Measurements from ENCODE around the gene LRBA. TPM values are rescaled to one million over a fixed set of nuclear protein-coding genes. Genes with fewer than 3 reads are reported as not detected.

The LRBA gene
- total and polyA plus RNA-seq, 9 donors = 20.7 to 30.5 (median 27.7) TPM

DNA sequence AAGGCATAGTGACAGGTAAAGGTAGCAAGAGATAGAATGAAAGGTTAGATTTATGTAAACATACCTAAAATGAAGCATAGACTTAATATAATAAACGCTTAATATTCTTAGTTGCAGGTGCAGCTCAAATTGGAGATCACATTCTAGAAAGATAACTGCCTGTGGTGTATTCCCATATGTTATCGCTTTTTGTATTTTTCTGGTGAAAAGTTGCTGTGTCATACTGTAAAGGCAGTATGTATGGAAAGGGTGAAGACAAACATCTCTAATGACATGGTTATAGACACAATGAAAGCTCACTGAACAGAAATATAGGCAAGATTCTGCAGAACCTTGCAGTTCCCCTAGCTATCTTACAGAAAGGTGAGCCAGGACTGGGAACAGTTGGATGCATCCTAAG is 696.6 kb downstream of the LRBA start:
- H3K27me3 ChIP-seq (ENCODE audit: control insufficient read depth, insufficient read depth, low read length) = no peaks in the 10 kb centered on the region
- H3K36me3 ChIP-seq (ENCODE audit: control insufficient read depth, insufficient read depth, low read length) = no peaks in the 10 kb centered on the region
- DNase-seq = no peak
- no peaks in the 10 kb centered on the region for H3K9me3 ChIP-seq (replicated peaks; ENCODE audit: control insufficient read depth, low read depth, low read length)
- no peak overlapping the region for H3K4me3 ChIP-seq (ENCODE audit: low read length)
- H3K4me1 ChIP-seq (ENCODE audit: control insufficient read depth, insufficient read depth, low read length) = no peaks in the 10 kb centered on the region
- WGBS (ENCODE audit: insufficient coverage) = no CpG with 5 or more reads among the region's 2 CpGs
- H3K27ac ChIP-seq (ENCODE audit: low read length) = no peak overlapping the region

DNA sequence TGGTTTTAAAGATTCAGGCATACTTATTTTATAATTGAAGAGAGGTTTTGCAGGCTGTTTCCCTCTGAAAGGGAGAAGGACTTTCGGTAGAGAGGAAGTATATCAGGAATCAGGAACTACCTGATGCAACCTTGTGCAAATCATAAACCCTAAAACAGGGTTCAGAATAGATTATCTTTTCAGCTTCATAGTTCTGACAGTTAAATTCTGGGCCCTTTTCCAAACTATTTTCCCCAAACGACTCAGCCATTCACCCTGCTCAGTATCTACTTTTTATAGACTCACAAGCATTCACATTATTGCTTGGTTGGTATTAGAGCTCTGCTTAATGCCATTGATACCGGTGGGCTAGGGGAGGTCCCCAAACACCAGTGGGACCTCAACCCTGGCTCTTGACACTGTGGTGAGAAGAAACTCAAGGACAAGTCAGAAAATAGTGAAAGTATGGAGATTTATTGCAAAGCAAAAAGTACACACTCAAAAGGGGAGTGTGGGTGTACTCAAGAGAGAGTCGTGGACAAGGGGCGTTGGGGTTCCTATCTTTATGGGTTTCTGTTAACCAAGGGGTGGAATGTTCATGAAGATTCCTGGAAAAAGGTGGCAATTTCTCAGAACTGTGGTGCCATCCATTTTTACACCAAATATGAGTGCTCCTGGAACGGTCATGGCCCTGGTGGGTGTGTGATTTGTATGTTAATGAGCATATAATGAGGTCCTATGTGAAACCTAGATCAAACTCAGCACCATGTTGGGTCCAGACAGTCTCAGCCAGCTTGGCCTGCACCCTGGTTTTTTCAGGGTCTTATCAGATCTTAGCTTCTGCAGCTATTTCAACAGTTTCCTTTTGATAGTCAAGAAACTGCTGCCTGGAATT is 698.5 kb downstream of the LRBA start:
- DNase-seq = no peak
- H3K36me3 ChIP-seq (ENCODE audit: control insufficient read depth, insufficient read depth, low read length) = no peaks in the 10 kb centered on the region
- no peaks in the 10 kb centered on the region for H3K9me3 ChIP-seq (replicated peaks; ENCODE audit: control insufficient read depth, low read depth, low read length)
- WGBS (ENCODE audit: insufficient coverage) = 83% methylated on average over 3 of the region's 6 CpGs
- H3K4me1 ChIP-seq (ENCODE audit: control insufficient read depth, insufficient read depth, low read length) = no peaks in the 10 kb centered on the region
- H3K27ac ChIP-seq (ENCODE audit: low read length) = no peak overlapping the region
- H3K27me3 ChIP-seq (ENCODE audit: control insufficient read depth, insufficient read depth, low read length) = no peaks in the 10 kb centered on the region
- no peak overlapping the region for H3K4me3 ChIP-seq (ENCODE audit: low read length)

DNA sequence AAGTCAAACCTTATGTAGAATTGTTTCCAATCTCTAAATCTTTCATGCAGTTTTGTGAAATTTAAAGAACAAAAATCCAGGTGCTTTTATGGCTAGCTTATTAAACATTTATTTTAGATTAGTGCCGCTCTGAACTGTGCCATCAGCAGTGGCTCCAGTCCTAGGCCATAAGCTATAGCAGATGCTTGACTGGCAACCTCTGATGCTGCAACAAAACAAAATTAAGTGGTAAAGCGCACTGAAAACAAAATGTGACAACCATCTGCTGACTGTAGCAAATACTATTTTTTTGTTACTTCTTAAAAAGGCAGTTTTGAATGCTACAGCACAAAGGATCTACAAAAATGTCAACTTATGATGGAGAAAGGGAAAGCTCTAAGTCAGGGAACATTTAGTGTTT is 699.4 kb downstream of the LRBA start:
- peak; percentile 18 for DNase-seq
- H3K27me3 ChIP-seq (ENCODE audit: control insufficient read depth, insufficient read depth, low read length) = no peaks in the 10 kb centered on the region
- WGBS (ENCODE audit: insufficient coverage) = 78% methylated on average over 1 of the region's 2 CpGs
- no peak overlapping the region for H3K27ac ChIP-seq (ENCODE audit: low read length)
- H3K36me3 ChIP-seq (ENCODE audit: control insufficient read depth, insufficient read depth, low read length) = no peaks in the 10 kb centered on the region
- H3K9me3 ChIP-seq (replicated peaks; ENCODE audit: control insufficient read depth, low read depth, low read length) = no peaks in the 10 kb centered on the region
- no peak overlapping the region for H3K4me3 ChIP-seq (ENCODE audit: low read length)
- no peaks in the 10 kb centered on the region for H3K4me1 ChIP-seq (ENCODE audit: control insufficient read depth, insufficient read depth, low read length)

DNA sequence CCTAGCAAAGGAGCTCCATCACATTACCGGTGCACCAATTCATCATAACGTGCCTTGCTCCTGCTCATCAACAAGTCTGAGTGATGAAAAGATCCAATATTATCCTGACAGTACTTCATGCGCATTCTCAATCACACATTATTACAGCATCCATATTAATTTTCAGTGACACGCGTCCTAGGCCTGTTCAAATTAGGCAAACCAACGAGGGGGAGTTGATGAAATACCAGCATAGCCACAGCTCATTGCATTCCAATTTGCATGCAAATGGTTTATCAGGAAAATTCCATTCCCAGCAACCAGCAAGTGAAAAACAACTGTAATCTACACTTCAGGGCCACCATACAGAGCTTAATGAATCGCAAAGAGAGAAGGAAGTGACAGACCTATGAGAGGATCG is 699.9 kb downstream of the LRBA start:
- H3K27ac ChIP-seq (ENCODE audit: low read length) = no peak overlapping the region
- H3K4me1 ChIP-seq (ENCODE audit: control insufficient read depth, insufficient read depth, low read length) = no peaks in the 10 kb centered on the region
- H3K36me3 ChIP-seq (ENCODE audit: control insufficient read depth, insufficient read depth, low read length) = no peaks in the 10 kb centered on the region
- WGBS (ENCODE audit: insufficient coverage) = 91% methylated on average over 5 of the region's 8 CpGs
- H3K9me3 ChIP-seq (replicated peaks; ENCODE audit: control insufficient read depth, low read depth, low read length) = no peaks in the 10 kb centered on the region
- no peak overlapping the region for H3K4me3 ChIP-seq (ENCODE audit: low read length)
- H3K27me3 ChIP-seq (ENCODE audit: control insufficient read depth, insufficient read depth, low read length) = no peaks in the 10 kb centered on the region
- DNase-seq = no peak

DNA sequence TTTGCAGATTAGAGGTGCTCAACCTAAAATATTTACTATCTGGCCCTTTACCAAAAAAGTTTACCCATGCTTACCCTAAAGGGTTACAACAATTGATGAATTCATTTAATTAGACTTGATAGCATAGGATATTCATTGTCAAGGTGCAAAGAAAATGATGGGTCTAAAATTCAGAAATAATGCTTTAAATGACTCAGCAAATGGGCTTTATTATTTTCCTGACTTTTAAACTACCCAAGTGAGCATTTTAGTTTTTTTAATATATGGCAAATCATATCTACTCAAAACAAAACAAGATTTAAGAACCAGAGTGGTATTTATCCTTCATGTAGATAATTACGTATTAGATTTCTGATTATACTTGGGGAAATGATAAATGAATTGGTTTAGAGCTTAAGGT is 701.1 kb downstream of the LRBA start:
- Histone ChIP-seq H3K27me3 (ENCODE audit: control insufficient read depth, insufficient read depth, low read length) (no peaks in the 10 kb centered on the region), H3K9me3 (replicated peaks; ENCODE audit: control insufficient read depth, low read depth, low read length) (no peaks in the 10 kb centered on the region)
- no CpG with 5 or more reads among the region's 1 CpG for WGBS (ENCODE audit: insufficient coverage)

DNA sequence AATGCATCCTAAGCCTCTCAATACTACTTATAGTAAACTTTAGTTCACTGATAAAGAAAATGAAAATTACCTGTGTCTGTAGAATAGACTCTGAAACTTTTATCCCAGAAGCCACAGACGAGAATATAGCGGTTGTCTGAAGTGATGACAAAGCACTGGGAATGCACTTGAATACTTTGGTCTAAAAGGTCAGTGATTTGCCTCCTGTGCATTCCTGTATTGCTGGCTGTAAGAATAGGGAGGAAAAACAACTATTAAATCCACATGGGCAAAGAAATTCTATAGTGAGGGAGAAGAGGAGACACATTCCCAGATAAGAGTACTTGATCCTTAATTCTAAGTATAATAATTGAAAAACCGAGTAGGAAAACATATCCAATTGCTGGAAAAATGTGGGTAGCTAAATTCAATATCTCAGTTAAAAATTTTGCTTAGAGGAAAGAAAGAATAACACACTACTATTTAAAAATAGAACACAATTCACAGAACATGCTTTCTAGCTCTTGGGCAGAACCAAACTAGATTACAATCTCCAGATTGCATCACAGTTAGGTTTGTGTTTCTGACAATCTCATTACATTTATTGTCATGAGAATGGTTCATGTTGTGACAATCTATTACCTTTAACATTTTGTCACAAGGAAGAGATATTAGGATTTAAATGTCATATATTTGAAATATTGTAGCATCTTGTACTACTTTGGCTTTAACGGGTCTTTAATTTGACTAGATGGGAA is 704.8 kb downstream of the LRBA start:
- H3K4me1 ChIP-seq (ENCODE audit: control insufficient read depth, insufficient read depth, low read length) = no peaks in the 10 kb centered on the region
- no peak overlapping the region for H3K4me3 ChIP-seq (ENCODE audit: low read length)
- no peaks in the 10 kb centered on the region for H3K36me3 ChIP-seq (ENCODE audit: control insufficient read depth, insufficient read depth, low read length)
- no peaks in the 10 kb centered on the region for H3K27me3 ChIP-seq (ENCODE audit: control insufficient read depth, insufficient read depth, low read length)
- DNase-seq = no peak
- H3K27ac ChIP-seq (ENCODE audit: low read length) = no peak overlapping the region
- no CpG with 5 or more reads among the region's 4 CpGs for WGBS (ENCODE audit: insufficient coverage)
- H3K9me3 ChIP-seq (replicated peaks; ENCODE audit: control insufficient read depth, low read depth, low read length) = no peaks in the 10 kb centered on the region

More for the DNA sequence above, 701.1 kb downstream of the LRBA start:
- H3K4me3 ChIP-seq (ENCODE audit: low read length) = no peak overlapping the region
- no peak overlapping the region for H3K27ac ChIP-seq (ENCODE audit: low read length)
- no peaks in the 10 kb centered on the region for H3K4me1 ChIP-seq (ENCODE audit: control insufficient read depth, insufficient read depth, low read length)
- DNase-seq = no peak
- H3K36me3 ChIP-seq (ENCODE audit: control insufficient read depth, insufficient read depth, low read length) = no peaks in the 10 kb centered on the region

DNA sequence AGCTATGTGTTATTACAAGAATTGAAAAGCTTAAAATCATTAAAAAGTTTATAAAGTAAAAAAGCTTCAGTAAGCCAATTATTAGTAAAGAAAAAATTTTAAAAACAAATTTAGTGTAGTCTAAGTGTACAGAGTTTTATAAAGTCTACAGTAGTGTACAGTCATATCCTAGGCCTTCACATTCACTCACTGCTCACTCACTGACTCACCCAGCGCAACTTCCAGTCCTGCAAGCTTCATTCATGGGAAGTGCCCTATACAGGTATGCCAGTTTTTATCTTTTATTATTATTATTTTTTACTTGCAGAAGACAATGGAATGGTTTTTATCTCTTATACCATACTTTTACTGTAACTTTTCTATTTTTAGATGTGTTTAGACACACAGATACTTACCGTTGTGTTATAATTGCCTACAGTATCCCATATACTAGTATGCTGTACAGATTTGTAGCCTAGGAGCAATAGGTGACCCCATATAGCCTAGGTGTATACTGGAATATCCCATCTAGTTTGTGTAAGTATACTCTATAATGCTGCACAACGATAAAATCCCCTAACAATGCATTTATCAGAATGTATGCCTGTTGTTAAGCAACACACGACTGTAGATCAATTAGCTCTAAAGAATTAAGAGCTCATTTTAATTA is 706.1 kb downstream of the LRBA start:
- H3K4me3 ChIP-seq (ENCODE audit: low read length) = no peak overlapping the region
- no peaks in the 10 kb centered on the region for H3K27me3 ChIP-seq (ENCODE audit: control insufficient read depth, insufficient read depth, low read length)
- DNase-seq = no peak
- H3K36me3 ChIP-seq (ENCODE audit: control insufficient read depth, insufficient read depth, low read length) = no peaks in the 10 kb centered on the region
- H3K9me3 ChIP-seq (replicated peaks; ENCODE audit: control insufficient read depth, low read depth, low read length) = no peaks in the 10 kb centered on the region
- no CpG with 5 or more reads among the region's 4 CpGs for WGBS (ENCODE audit: insufficient coverage)
- H3K27ac ChIP-seq (ENCODE audit: low read length) = no peak overlapping the region
- H3K4me1 ChIP-seq (ENCODE audit: control insufficient read depth, insufficient read depth, low read length) = no peaks in the 10 kb centered on the region

DNA sequence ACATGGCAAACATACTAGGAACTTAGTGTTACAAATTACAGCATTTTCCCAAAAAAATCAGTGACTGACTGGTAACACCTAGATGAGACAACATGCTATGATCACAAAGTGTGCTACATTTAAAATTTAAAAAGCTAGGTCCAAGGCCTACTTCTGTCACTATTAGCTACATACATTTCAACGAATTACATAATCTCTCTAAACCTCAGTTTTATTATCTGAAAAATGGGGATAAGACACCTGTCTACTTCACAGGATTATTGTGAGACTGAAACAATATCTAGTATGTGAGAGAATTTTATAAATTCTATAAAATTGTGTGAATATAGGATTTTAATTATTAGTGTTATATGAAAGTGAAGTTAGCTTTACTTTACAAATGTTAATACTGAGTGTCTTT is 708.4 kb downstream of the LRBA start:
- Histone ChIP-seq H3K4me1 (ENCODE audit: control insufficient read depth, insufficient read depth, low read length) (no peaks in the 10 kb centered on the region), H3K36me3 (ENCODE audit: control insufficient read depth, insufficient read depth, low read length) (no peaks in the 10 kb centered on the region), H3K4me3 (ENCODE audit: low read length) (no peak overlapping the region), H3K27me3 (ENCODE audit: control insufficient read depth, insufficient read depth, low read length) (no peaks in the 10 kb centered on the region), H3K27ac (ENCODE audit: low read length) (no peak overlapping the region), H3K9me3 (replicated peaks; ENCODE audit: control insufficient read depth, low read depth, low read length) (no peaks in the 10 kb centered on the region)
- WGBS (ENCODE audit: insufficient coverage) = no CpG with 5 or more reads among the region's 1 CpG
- no peak for DNase-seq

DNA sequence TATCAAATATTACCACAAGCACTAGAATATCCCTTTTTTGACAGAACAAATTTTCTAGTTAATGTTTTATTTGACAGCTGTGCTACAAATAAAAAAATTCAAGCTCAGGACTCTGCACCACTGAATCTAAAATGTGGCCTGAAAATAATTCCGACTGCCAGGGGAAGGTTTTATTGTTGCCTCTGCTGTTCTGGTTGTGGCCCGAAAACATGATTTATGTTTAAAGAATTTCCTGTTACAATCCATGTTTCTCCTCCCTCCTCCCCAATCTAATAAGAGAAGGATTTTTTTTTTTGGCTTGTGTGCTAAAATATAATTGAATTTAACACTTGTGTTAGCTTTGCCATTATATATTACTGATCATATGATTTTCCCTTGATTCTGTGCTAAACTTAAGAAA is 709.1 kb downstream of the LRBA start:
- WGBS (ENCODE audit: insufficient coverage) = no CpG with 5 or more reads among the region's 2 CpGs
- Histone ChIP-seq H3K27me3 (ENCODE audit: control insufficient read depth, insufficient read depth, low read length) (no peaks in the 10 kb centered on the region), H3K36me3 (ENCODE audit: control insufficient read depth, insufficient read depth, low read length) (no peaks in the 10 kb centered on the region), H3K9me3 (replicated peaks; ENCODE audit: control insufficient read depth, low read depth, low read length) (no peaks in the 10 kb centered on the region), H3K4me3 (ENCODE audit: low read length) (no peak overlapping the region), H3K4me1 (ENCODE audit: control insufficient read depth, insufficient read depth, low read length) (no peaks in the 10 kb centered on the region), H3K27ac (ENCODE audit: low read length) (no peak overlapping the region)
- DNase-seq = no peak

DNA sequence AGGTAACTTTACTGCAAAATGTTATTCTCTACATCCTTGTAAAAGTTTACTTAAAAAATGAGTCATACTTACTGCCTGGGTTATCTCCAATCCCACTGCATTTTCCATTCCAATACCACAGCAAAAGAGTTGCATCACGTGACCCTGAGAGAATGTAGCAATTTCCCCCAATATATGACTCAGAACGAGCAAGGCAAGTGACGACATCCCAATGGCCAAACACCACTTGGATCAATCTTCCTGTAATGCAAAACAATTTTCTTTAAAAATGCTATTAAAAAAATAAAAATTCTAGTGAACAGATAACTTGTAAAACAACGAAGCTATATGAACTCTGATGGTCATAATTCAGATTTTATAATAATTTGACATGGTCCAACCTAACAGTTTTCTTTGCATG is 712.5 kb downstream of the LRBA start:
- Histone ChIP-seq H3K27me3 (ENCODE audit: control insufficient read depth, insufficient read depth, low read length) (no peaks in the 10 kb centered on the region), H3K36me3 (ENCODE audit: control insufficient read depth, insufficient read depth, low read length) (no peaks in the 10 kb centered on the region), H3K9me3 (replicated peaks; ENCODE audit: control insufficient read depth, low read depth, low read length) (no peaks in the 10 kb centered on the region), H3K4me1 (ENCODE audit: control insufficient read depth, insufficient read depth, low read length) (no peaks in the 10 kb centered on the region), H3K27ac (ENCODE audit: low read length) (no peak overlapping the region), H3K4me3 (ENCODE audit: low read length) (no peak overlapping the region)
- no CpG with 5 or more reads among the region's 4 CpGs for WGBS (ENCODE audit: insufficient coverage)
- DNase-seq = peak; percentile 28

All from muscle of leg (tissue), 11 donors.